HEK293 (cell line): ENCODE results near the gene CFAP69.

ENCODE experiments used
- CTCF ChIA-PET: fragments of 350-600 bp; formaldehyde crosslinking; extraction: SDS; loops from one replicate; lab custom pipeline; 2021; ENCODE audit warnings: antibody characterized with exemption; lab: Yijun Ruan, JAX
- POLR2A ChIA-PET: fragments of 300-600 bp; formaldehyde crosslinking; extraction: SDS; loops from one replicate; lab custom pipeline; 2020; ENCODE audit warnings: antibody characterized with exemption, inconsistent platforms; lab: Yijun Ruan, JAX
- H3K27ac ChIP-seq: fragments of 200-500 bp; sonication (Bioruptor generic); 2 replicates; pipeline ENCODE4 v1.5.1; 2014; ENCODE audit warnings: low read depth, low read length, control low read depth, inconsistent platforms; ENCODE audit errors: extremely low read depth
- H3K36me3 ChIP-seq, 2 experiments: fragments of 200-500 bp in 1 of 2; sonication (Bioruptor generic) in 1 of 2; 1 replicate in 1 of 2; 2 replicates in 1 of 2; pipeline ENCODE4 v1.5.1; 2014 to 2017; ENCODE audit warnings: inconsistent platforms in 2 of 2, low read length in 2 of 2; ENCODE audit not compliant: control insufficient read depth in 2 of 2, insufficient read depth in 1 of 2
- H3K4me1 ChIP-seq: fragments of 200-500 bp; sonication (Bioruptor generic); 2 replicates; pipeline ENCODE4 v1.5.1; 2014; ENCODE audit warnings: mild to moderate bottlenecking, low read length, inconsistent platforms; ENCODE audit not compliant: control insufficient read depth, insufficient read depth
- H3K4me3 ChIP-seq: 2 replicates; pipeline ENCODE4 v1.5.1; 2011; ENCODE audit warnings: low read depth, mild to moderate bottlenecking, control low read depth, low read length, moderate library complexity
- H3K9me3 ChIP-seq: fragments of 200-500 bp; sonication (Bioruptor generic); 2 replicates; pipeline ENCODE4 v1.5.1; 2014; ENCODE audit warnings: low read depth, low read length, inconsistent platforms; ENCODE audit not compliant: control insufficient read depth, insufficient read depth
- BCL11B ChIP-seq: fragments of 450-650 bp; formaldehyde crosslinking; IDR thresholded peaks from 2 replicates; pipeline ENCODE4 v1.5.1; 2016; ENCODE audit warnings: low read depth, missing biosample characterization, missing genetic modification characterization
- GLIS2 ChIP-seq: fragments of 450-650 bp; formaldehyde crosslinking; IDR thresholded peaks from 2 replicates; pipeline ENCODE4 v1.5.1; 2016; ENCODE audit warnings: missing biosample characterization, missing genetic modification characterization
- KLF9 ChIP-seq: fragments of 450-650 bp; formaldehyde crosslinking; IDR thresholded peaks from 2 replicates; pipeline ENCODE4 v1.5.1; 2016; ENCODE audit warnings: missing biosample characterization, missing genetic modification characterization, low read depth
- REPIN1 ChIP-seq: fragments of 450-650 bp; formaldehyde crosslinking; IDR thresholded peaks from 2 replicates; pipeline ENCODE4 v1.5.1; 2017; ENCODE audit warnings: missing biosample characterization, missing genetic modification characterization, low read depth
- REST ChIP-seq: fragments of 450-650 bp; formaldehyde crosslinking; IDR thresholded peaks from 2 replicates; pipeline ENCODE4 v1.5.1; 2016; ENCODE audit warnings: missing biosample characterization, missing genetic modification characterization
- SP2 ChIP-seq: fragments of 450-650 bp; formaldehyde crosslinking; IDR thresholded peaks from 2 replicates; pipeline ENCODE4 v1.5.1; 2016; ENCODE audit warnings: missing biosample characterization, missing genetic modification characterization
- WT1 ChIP-seq: fragments of 450-650 bp; formaldehyde crosslinking; IDR thresholded peaks from 2 replicates; pipeline ENCODE4 v1.5.1; 2016; ENCODE audit warnings: missing biosample characterization, missing genetic modification characterization
- YY1 ChIP-seq: fragments of 450-650 bp; formaldehyde crosslinking; IDR thresholded peaks from 2 replicates; pipeline ENCODE4 v1.5.1; 2018; ENCODE audit warnings: missing biosample characterization, missing genetic modification characterization
- ZBTB11 ChIP-seq: fragments of 450-650 bp; formaldehyde crosslinking; conservative IDR thresholded peaks from 2 replicates; pipeline ENCODE4 v1.5.1; 2016; ENCODE audit warnings: low read depth, missing biosample characterization, missing genetic modification characterization
- ZBTB26 ChIP-seq: fragments of 450-650 bp; formaldehyde crosslinking; optimal IDR thresholded peaks from 2 replicates; pipeline ENCODE3; 2016; ENCODE audit warnings: missing biosample characterization, mild to moderate bottlenecking, missing genetic modification characterization
- ZBTB48 ChIP-seq: fragments of 450-650 bp; formaldehyde crosslinking; IDR thresholded peaks from 2 replicates; pipeline ENCODE4 v1.5.1; 2016; ENCODE audit warnings: missing biosample characterization, missing genetic modification characterization
- ZEB2 ChIP-seq: fragments of 450-650 bp; formaldehyde crosslinking; IDR thresholded peaks from 2 replicates; pipeline ENCODE4 v1.5.1; 2016; ENCODE audit warnings: missing biosample characterization, missing genetic modification characterization
- ZNF10 ChIP-seq: fragments of 450-650 bp; formaldehyde crosslinking; IDR thresholded peaks from 2 replicates; pipeline ENCODE4 v1.5.1; 2017; ENCODE audit warnings: missing biosample characterization, missing genetic modification characterization
- ZNF23 ChIP-seq: fragments of 450-650 bp; formaldehyde crosslinking; IDR thresholded peaks from 2 replicates; pipeline ENCODE4 v1.5.1; 2016; ENCODE audit warnings: missing biosample characterization, missing genetic modification characterization, borderline replicate concordance
- ZNF248 ChIP-seq: fragments of 450-650 bp; formaldehyde crosslinking; IDR thresholded peaks from 2 replicates; pipeline ENCODE4 v1.5.1; 2017; ENCODE audit warnings: missing biosample characterization, missing genetic modification characterization
- ZNF37A ChIP-seq: fragments of 450-650 bp; IDR thresholded peaks from 2 replicates; pipeline ENCODE4 v1.5.1; 2018; ENCODE audit warnings: missing biosample characterization, missing genetic modification characterization
- ZNF555 ChIP-seq: fragments of 450-650 bp; formaldehyde crosslinking; conservative IDR thresholded peaks from 2 replicates; pipeline ENCODE4 v1.5.1; 2017; ENCODE audit warnings: missing biosample characterization, mild to moderate bottlenecking, missing genetic modification characterization, inconsistent platforms
- ZNF596 ChIP-seq: fragments of 450-650 bp; IDR thresholded peaks from 2 replicates; pipeline ENCODE4 v1.5.0; 2018; ENCODE audit warnings: missing biosample characterization, mild to moderate bottlenecking, missing genetic modification characterization, moderate library complexity
- ZNF830 ChIP-seq: fragments of 450-650 bp; IDR thresholded peaks from 2 replicates; pipeline ENCODE4 v1.5.0; 2018; ENCODE audit warnings: missing biosample characterization, missing genetic modification characterization, low read depth, mild to moderate bottlenecking, moderate library complexity
- ZSCAN16 ChIP-seq: fragments of 450-650 bp; formaldehyde crosslinking; IDR thresholded peaks from 2 replicates; pipeline ENCODE4 v1.5.1; 2016; ENCODE audit warnings: missing biosample characterization, missing genetic modification characterization
- TF ChIP-seq, protein P1 (sequence below): fragments of 450-650 bp; formaldehyde crosslinking; IDR thresholded peaks from 2 replicates; pipeline ENCODE4 v1.5.1; 2017; ENCODE audit warnings: missing biosample characterization, missing genetic modification characterization
- TF ChIP-seq, protein P2 (sequence below): fragments of 450-650 bp; formaldehyde crosslinking; IDR thresholded peaks from 2 replicates; pipeline ENCODE4 v1.5.1; 2016; ENCODE audit warnings: missing biosample characterization, missing genetic modification characterization

Gene CFAP69

GRCh38 chr7:90210981-90211380, 34.0 kb upstream of the CFAP69 start (continued):
- TF ChIP-seq ZBTB11 (tag by site-specific recombination) (no peak), ZBTB48 (no peak), REST (tag by site-specific recombination) (no peak), SP2 (no peak), ZSCAN16 (tag by site-specific recombination) (no peak), ZEB2 (tag by site-specific recombination) (no peak), GLIS2 (tag by site-specific recombination) (no peak)

- POLR2A ChIA-PET = interaction anchor here (0.7 to 1.7 kb wide), 13 partner anchors 8 to 192 kb away, joined by 3 to 9 read pairs (median 4); partner anchors contain the start of genes CLDN12, GTPBP10 and STEAP1
- TF ChIP-seq ZNF830 (tag by site-specific recombination) (no peak), ZNF23 (no peak), WT1 (tag by site-specific recombination) (no peak; the same call in 1 of the 2 replicates), ZNF596 (tag by site-specific recombination) (no peak), KLF9 (peak; percentile 66), YY1 (tag by site-specific recombination) (0 out of 2 replicates have a peak, but pooled peaks have one; percentile 18), REPIN1 (tag by site-specific recombination) (no peak), ZNF248 (tag by site-specific recombination) (no peak), BCL11B (no peak), ZNF37A (no peak), ZNF555 (tag by site-specific recombination) (no peak), ZNF10 (tag by site-specific recombination) (no peak; the same call in 1 of the 2 replicates), ZBTB26 (peak; percentile 98)
- TF ChIP-seq, protein P1, sequence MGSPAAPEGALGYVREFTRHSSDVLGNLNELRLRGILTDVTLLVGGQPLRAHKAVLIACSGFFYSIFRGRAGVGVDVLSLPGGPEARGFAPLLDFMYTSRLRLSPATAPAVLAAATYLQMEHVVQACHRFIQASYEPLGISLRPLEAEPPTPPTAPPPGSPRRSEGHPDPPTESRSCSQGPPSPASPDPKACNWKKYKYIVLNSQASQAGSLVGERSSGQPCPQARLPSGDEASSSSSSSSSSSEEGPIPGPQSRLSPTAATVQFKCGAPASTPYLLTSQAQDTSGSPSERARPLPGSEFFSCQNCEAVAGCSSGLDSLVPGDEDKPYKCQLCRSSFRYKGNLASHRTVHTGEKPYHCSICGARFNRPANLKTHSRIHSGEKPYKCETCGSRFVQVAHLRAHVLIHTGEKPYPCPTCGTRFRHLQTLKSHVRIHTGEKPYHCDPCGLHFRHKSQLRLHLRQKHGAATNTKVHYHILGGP (tag by site-specific recombination) = no peak
- TF ChIP-seq, protein P2, sequence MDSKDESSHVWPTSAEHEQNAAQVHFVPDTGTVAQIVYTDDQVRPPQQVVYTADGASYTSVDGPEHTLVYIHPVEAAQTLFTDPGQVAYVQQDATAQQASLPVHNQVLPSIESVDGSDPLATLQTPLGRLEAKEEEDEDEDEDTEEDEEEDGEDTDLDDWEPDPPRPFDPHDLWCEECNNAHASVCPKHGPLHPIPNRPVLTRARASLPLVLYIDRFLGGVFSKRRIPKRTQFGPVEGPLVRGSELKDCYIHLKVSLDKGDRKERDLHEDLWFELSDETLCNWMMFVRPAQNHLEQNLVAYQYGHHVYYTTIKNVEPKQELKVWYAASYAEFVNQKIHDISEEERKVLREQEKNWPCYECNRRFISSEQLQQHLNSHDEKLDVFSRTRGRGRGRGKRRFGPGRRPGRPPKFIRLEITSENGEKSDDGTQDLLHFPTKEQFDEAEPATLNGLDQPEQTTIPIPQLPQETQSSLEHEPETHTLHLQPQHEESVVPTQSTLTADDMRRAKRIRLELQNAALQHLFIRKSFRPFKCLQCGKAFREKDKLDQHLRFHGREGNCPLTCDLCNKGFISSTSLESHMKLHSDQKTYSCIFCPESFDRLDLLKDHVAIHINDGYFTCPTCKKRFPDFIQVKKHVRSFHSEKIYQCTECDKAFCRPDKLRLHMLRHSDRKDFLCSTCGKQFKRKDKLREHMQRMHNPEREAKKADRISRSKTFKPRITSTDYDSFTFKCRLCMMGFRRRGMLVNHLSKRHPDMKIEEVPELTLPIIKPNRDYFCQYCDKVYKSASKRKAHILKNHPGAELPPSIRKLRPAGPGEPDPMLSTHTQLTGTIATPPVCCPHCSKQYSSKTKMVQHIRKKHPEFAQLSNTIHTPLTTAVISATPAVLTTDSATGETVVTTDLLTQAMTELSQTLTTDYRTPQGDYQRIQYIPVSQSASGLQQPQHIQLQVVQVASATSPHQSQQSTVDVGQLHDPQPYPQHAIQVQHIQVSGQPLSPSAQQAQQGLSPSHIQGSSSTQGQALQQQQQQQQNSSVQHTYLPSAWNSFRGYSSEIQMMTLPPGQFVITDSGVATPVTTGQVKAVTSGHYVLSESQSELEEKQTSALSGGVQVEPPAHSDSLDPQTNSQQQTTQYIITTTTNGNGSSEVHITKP (tag by site-specific recombination) = peak; percentile 86
Measured at GRCh38 chr7:90211391-90212148, 33.4 kb upstream of the CFAP69 start, which contains the start of gene STEAP2. Gene STEAP2, plus strand, starts transcription at chr7:90211740. Its CDS starts 13,343 bp downstream, at chr7:90225083.

More at GRCh38 chr7:90211391-90212148, 33.4 kb upstream of the CFAP69 start, which contains the start of gene STEAP2:
- CTCF ChIA-PET = interaction anchor here (0.5 to 1.9 kb wide), 12 partner anchors 12 to 83 kb away, joined by 3 to 12 read pairs (median 4); partner anchors contain the start of gene STEAP1
- no peaks in the 10 kb centered on the region for H3K36me3 ChIP-seq
- H3K27ac ChIP-seq = peak within 1 kb of the TSS; percentile 88
- H3K4me1 ChIP-seq = peaks cover 30% of the 10 kb centered on the region
- H3K9me3 ChIP-seq = no peaks in the 10 kb centered on the region
- H3K4me3 ChIP-seq = peak within 1 kb of the TSS; percentile 71
